MM.1S (cell line): ENCODE results near the gene FAU.

ENCODE experiments used
- DNase-seq: peaks from one replicate; pipeline ENCODE4 v3.0.0-alpha.2; 2015
- H2AFZ ChIP-seq: fragments of 300-600 bp; sonication (generic); 2 replicates; pipeline ENCODE4 v1.6.0; 2016; ENCODE audit warnings: antibody characterized with exemption, low read length
- H3F3A ChIP-seq: fragments of 300-600 bp; sonication (generic); 2 replicates; pipeline ENCODE4 v1.6.1; 2016; ENCODE audit warnings: mild to moderate bottlenecking, antibody characterized with exemption, low read length, moderate library complexity, mixed read lengths; ENCODE audit not compliant: insufficient read depth
- H3K27ac ChIP-seq: fragments of 300-600 bp; sonication (generic); 2 replicates; pipeline ENCODE4 v1.5.1; 2016; ENCODE audit warnings: mild to moderate bottlenecking, low read length
- H3K27me3 ChIP-seq: fragments of 300-600 bp; sonication (generic); replicated peaks from 2 replicates; pipeline ENCODE4 v1.6.0; 2016; ENCODE audit warnings: low read length; ENCODE audit not compliant: insufficient read depth
- H3K36me3 ChIP-seq: fragments of 300-600 bp; sonication (generic); replicated peaks from 2 replicates; pipeline ENCODE4 v1.6.1; 2016; ENCODE audit warnings: mild to moderate bottlenecking, low read length, mixed read lengths; ENCODE audit not compliant: insufficient read depth
- H3K4me1 ChIP-seq: fragments of 300-600 bp; sonication (generic); 2 replicates; pipeline ENCODE4 v1.6.1; 2016; ENCODE audit warnings: low read length, mixed read lengths
- H3K4me2 ChIP-seq: fragments of 300-600 bp; sonication (generic); 2 replicates; pipeline ENCODE4 v1.6.0; 2016; ENCODE audit warnings: low read depth, low read length
- H3K4me3 ChIP-seq: fragments of 300-600 bp; sonication (generic); 2 replicates; pipeline ENCODE4 v1.5.1; 2016; ENCODE audit warnings: low read length, mixed read lengths
- H3K79me2 ChIP-seq: fragments of 300-600 bp; sonication (generic); 2 replicates; pipeline ENCODE4 v1.6.1; 2016; ENCODE audit warnings: mixed run types, low read length, mixed read lengths
- H3K9ac ChIP-seq: fragments of 300-600 bp; sonication (generic); 2 replicates; pipeline ENCODE4 v1.6.1; 2016; ENCODE audit warnings: low read length, mixed read lengths
- H3K9me2 ChIP-seq: fragments of 300-600 bp; sonication (generic); replicated peaks from 2 replicates; pipeline ENCODE4 v1.6.1; 2016; ENCODE audit warnings: mild to moderate bottlenecking, low read length, mixed read lengths; ENCODE audit not compliant: insufficient read depth
- H3K9me3 ChIP-seq: fragments of 300-600 bp; sonication (generic); replicated peaks from 2 replicates; pipeline ENCODE4 v1.6.1; 2016; ENCODE audit warnings: mild to moderate bottlenecking, low read length, mixed read lengths; ENCODE audit not compliant: insufficient read depth
- H4K20me1 ChIP-seq: fragments of 300-600 bp; sonication (generic); 2 replicates; pipeline ENCODE4 v1.6.1; 2016; ENCODE audit warnings: mild to moderate bottlenecking, low read length, moderate library complexity, mixed read lengths; ENCODE audit not compliant: insufficient read depth
- EZH2 ChIP-seq: fragments of 300-600 bp; sonication (generic); optimal IDR thresholded peaks from 2 replicates; pipeline ENCODE3; 2017; ENCODE audit warnings: low read depth, mild to moderate bottlenecking, antibody characterized with exemption, low read length, mixed read lengths
- EZH2phosphoT487 ChIP-seq: fragments of 300-600 bp; sonication (generic); IDR thresholded peaks from 2 replicates; pipeline ENCODE4 v1.6.1; 2018; ENCODE audit warnings: antibody characterized with exemption, low read length
- TF ChIP-seq, protein P1 (sequence below): fragments of 300-600 bp; sonication (generic); IDR thresholded peaks from 2 replicates; pipeline ENCODE4 v1.5.1; 2016; ENCODE audit warnings: antibody characterized with exemption, low read length, mixed read lengths

FAU gene

GRCh38 chr11:65167656-65168055 lies 45.7 kb upstream of the FAU start:
- Histone ChIP-seq H3K9me3 (no peaks in the 10 kb centered on the region), H4K20me1 (no peaks in the 10 kb centered on the region), H3K9me2 (no peaks in the 10 kb centered on the region), H3K79me2 (no peaks in the 10 kb centered on the region), H3K36me3 (no peaks in the 10 kb centered on the region), H3K27ac (no peak overlapping the region), H3K4me3 (no peak overlapping the region), H3F3A (no peaks in the 10 kb centered on the region), H3K27me3 (no peaks in the 10 kb centered on the region), H3K9ac (no peak overlapping the region), H3K4me2 (no peak overlapping the region), H2AFZ (no peak overlapping the region), H3K4me1 (no peaks in the 10 kb centered on the region)
- DNase-seq: no peak
- TF ChIP-seq EZH2phosphoT487 (no peak), EZH2 (no peak)
- TF ChIP-seq, protein P1, sequence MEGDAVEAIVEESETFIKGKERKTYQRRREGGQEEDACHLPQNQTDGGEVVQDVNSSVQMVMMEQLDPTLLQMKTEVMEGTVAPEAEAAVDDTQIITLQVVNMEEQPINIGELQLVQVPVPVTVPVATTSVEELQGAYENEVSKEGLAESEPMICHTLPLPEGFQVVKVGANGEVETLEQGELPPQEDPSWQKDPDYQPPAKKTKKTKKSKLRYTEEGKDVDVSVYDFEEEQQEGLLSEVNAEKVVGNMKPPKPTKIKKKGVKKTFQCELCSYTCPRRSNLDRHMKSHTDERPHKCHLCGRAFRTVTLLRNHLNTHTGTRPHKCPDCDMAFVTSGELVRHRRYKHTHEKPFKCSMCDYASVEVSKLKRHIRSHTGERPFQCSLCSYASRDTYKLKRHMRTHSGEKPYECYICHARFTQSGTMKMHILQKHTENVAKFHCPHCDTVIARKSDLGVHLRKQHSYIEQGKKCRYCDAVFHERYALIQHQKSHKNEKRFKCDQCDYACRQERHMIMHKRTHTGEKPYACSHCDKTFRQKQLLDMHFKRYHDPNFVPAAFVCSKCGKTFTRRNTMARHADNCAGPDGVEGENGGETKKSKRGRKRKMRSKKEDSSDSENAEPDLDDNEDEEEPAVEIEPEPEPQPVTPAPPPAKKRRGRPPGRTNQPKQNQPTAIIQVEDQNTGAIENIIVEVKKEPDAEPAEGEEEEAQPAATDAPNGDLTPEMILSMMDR: no peak

DNA sequence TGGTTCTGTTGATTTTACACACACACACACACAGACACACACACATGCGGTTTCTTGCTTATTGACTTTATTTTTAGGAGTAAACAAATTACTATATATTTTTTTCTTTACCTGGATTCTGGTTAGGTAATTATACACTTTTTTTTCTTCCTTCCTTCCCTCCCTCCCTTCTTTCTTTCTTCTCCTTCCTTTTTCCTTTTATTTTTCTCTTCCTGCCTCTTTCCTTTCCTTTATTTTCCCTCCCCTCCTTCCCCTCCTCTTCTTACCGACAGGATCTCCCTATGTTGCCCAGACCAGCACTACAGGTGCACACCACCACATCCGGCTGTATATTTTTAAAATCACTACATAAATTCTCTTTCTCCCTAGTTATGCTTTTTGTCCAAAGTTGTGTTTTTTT lies 45.0 kb upstream of the FAU start:
- Histone ChIP-seq H3K27me3 (no peaks in the 10 kb centered on the region), H3K4me2 (no peak overlapping the region), H3K4me3 (no peak overlapping the region), H3K79me2 (no peaks in the 10 kb centered on the region), H3K9ac (no peak overlapping the region), H3K4me1 (no peaks in the 10 kb centered on the region), H3K9me3 (no peaks in the 10 kb centered on the region), H3K27ac (no peak overlapping the region), H2AFZ (no peak overlapping the region), H3K36me3 (no peaks in the 10 kb centered on the region), H4K20me1 (no peaks in the 10 kb centered on the region), H3K9me2 (no peaks in the 10 kb centered on the region), H3F3A (no peaks in the 10 kb centered on the region)
- TF ChIP-seq EZH2phosphoT487 (no peak), EZH2 (no peak)
- TF ChIP-seq, protein P1: no peak
- DNase-seq: no peak

GRCh38 chr11:65165410-65166317 lies 43.7 kb upstream of the FAU start:
- Histone ChIP-seq H3K4me2 (no peak overlapping the region), H3K9me3 (no peaks in the 10 kb centered on the region), H3K27ac (no peak overlapping the region), H2AFZ (no peak overlapping the region), H4K20me1 (no peaks in the 10 kb centered on the region), H3K9ac (no peak overlapping the region), H3F3A (no peaks in the 10 kb centered on the region), H3K4me1 (no peaks in the 10 kb centered on the region), H3K9me2 (no peaks in the 10 kb centered on the region), H3K27me3 (no peaks in the 10 kb centered on the region), H3K36me3 (no peaks in the 10 kb centered on the region), H3K79me2 (no peaks in the 10 kb centered on the region), H3K4me3 (no peak overlapping the region)
- TF ChIP-seq, protein P1: no peak
- TF ChIP-seq EZH2phosphoT487: no peak
- TF ChIP-seq EZH2: no peak
- no peak for DNase-seq
